ENCODE data around the gene KIF20A.
"Not testable (repeated sequence)": the region's sequence is repeated elsewhere in the genome, so short reads cannot be mapped to it uniquely, and the experiment has no call there.

The KIF20A gene

GRCh38 chr5:138188626-138189025 is 9.7 kb downstream of the KIF20A start:
- no peak for DNase-seq

- no peak for DNase-seq
Measured at GRCh38 chr5:138192826-138193225, 13.9 kb downstream of the KIF20A start.

DNA sequence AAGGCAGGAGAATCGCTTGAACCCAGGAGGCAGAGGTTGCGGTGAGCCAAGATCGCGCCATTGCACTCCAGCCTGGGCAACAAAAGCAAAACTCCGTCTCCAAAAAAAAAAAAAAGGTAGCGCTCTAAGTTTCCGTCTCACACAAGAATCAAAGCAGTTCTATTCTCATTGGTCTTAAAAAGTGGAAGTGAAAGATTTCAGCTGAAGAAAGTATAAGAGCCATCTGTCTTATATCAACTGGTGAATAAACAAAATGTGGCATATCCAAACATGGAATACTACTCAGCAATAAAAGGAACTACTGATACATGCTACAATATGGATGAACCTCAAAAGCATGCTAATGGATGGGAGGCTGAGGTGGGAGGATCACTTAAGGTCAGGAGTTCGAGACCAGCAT is 14.9 kb downstream of the KIF20A start:
- not testable (repeated sequence) for DNase-seq

DNA sequence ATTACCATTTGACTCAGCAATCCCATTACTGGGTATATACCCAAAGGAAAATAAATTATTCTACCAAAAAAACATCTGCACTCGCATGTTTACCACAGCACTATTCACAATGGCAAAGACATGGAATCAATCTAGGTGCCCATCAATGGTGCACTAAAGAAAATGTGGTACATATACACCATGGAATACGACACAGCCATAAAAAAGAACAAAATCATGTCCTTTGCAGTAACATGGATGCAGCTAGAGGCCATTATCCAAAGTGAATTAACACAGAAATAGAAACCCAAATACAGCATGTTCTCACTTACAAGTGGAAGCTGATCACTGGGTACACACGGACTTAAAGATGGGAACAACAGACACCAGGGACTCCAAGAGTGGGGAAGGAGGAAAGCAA is 32.1 kb downstream of the KIF20A start:
- DNase-seq = no peak

DNA sequence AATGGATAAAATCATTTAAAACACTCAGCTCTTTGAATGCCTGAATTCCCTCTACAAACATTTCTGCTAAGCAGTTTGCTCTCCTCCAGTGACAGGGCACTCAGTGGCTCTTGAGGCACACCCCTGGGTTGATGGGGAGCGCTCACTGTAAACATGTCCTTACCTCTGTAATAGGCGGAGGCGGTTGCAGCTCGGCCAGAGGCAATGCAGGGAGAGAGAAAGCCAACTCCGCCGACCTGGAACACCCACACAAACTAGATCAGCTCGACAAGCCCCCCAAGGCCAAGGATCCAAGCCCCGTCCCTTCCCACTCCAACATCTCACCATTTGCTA is 33.9 kb downstream of the KIF20A start:
- no peak for DNase-seq

DNA sequence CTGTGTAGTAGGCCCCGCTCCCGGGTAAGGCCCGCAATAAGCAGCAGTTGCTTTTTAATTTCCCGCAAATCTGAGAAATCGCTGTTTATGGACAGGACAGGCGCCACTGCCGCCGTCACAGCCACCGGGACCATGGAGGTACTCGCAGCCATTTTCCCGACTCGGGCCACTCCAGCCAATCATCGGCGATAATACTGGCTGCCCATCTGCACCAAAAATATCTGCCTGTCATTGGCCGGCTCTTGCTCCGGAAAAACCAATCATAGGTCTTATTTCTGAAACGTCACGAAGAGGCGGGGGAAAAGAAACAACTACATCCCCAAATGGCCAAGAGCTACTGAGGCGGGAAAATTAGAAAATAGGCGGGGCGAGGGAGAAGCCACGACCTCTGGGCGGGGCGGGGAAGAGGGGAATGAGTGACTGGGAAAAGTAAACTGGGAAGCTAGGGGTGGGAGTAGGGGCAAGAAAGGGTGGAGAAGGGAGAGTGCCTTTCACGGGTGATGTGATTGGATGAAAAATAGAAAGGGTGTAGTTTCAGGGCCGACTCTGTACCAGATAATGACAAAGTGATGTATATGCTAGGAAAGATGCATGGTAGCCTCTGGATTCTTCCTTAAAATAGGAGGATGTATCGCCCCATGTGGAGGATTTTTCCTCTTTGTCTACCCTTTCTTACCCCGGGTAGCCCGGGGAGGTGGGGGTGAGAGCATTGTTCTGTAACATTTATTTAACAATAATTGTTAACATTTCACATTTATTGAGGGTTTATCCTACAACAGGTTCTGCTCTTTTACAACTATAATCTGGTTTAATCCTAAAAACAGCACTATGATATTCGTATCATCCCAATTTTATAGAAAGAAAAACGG is 34.5 kb downstream of the KIF20A start, which contains the start of gene CDC23:
TSS of gene CDC23 (minus strand) at position 163 of the 869 bp plus-strand sequence. CDS start at position 152, 11 bp downstream.
- DNase-seq = peak; percentile 92

DNA sequence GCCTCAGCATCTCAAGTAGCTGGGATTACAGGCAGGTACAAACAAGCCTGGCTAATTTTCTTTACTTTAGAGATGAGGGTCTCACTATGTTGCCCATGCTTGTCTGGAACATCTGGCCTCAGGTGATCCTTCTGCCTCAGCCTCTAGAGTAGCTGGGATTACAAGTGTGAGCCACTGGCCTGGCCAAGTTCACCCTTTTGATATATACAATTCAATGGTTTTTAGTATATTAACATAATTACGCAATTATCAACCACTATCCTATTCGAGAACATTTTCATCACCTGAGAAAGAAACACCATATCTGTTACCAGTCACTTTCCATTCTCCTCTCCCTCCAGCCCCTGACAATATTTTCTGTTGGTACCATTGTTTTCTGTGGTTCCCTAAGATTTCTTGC is 37.9 kb downstream of the KIF20A start:
- DNase-seq = no peak

DNA sequence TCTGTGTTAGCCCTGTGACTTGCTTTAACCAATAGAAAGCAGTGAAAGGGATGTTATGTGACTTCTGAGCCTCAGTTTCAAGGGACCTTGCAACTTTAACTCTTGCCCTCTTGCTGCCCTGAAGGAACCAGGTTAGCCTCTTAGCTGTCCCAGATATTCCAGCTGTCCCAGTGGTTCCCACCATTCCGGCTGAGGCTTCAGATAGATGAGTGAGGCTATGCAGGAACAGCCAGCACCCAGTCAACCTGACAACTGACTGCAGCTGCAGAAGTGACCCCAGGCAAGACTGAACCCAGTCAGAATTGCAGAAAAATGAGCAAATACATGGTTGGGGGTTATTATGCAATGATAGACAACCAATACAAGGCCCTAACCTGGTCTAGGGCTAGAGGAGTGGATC is 44.6 kb downstream of the KIF20A start:
- no peak for DNase-seq

DNA sequence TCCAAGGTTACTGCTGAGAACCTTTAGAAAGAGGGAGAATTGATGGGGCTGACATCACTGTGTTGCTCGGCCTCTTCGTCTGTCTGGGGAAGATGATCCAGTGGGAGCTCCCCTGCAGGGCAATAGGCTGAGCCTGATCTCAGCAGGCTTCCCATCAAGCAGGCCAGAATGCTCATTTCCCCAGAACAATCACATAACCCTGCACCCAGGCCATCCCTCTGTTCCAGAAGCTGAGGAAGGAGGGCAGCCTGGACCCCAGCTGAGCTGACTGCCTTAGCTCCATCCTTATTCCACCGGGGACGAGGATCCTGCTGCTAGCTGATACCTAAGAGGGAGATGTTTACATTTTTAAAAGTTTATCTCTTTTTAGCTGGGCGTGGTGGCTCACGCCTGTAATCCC is 45.8 kb downstream of the KIF20A start:
- DNase-seq = no peak

DNA sequence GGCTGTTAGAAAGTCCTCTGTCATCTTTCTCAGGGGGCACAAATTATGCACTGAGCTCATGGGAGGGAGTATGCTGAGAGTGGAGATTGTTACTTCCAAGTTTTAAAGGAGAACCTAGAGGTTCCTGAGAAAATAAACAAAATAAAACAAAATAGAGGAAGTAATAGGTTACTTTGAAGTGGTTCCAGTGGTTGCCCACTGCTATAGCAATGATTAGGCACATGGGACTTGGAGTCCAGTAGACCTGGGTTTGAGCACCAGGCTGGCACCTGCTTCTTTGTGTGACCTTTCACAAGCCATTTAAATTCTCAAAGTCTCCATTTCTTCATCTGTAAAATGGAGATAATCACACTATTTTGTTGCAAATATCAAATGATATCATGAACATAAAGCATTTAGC is 48.0 kb downstream of the KIF20A start:
- no peak for DNase-seq

GRCh38 chr5:138229387-138229786 is 50.5 kb downstream of the KIF20A start:
- no peak for DNase-seq

GRCh38 chr5:138230261-138230660 is 51.3 kb downstream of the KIF20A start:
- DNase-seq = no peak

DNA sequence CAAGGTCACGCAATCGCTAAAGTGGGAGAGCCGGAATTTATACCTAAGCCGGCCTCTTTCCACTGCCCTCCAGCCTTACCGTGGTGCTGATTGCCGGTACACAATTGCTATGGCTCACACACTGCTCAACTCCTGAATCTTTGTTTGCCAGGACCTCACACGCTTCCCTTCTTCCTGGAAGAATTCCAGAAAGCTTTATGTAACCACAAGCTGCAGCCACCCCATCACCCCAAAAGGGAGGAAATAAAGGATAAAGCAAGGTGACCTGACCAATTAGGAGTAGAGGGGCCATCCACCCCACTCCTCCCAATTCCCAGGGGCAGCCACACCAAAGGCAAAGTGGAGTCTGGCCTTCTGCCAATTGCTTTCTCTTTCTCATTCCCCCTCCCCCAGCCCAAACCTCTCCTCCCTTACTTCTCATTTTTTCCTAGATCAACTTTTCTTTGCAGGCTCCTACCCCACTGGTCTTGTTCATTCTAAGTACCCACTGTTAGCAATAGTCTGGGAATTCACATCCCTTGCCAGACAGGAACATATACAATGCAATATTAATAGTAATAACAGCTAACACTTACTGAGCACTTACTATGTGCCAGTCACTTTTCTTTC is 52.2 kb downstream of the KIF20A start:
- DNase-seq = no peak

GRCh38 chr5:138233280-138233679 is 54.4 kb downstream of the KIF20A start:
- no peak for DNase-seq

DNA sequence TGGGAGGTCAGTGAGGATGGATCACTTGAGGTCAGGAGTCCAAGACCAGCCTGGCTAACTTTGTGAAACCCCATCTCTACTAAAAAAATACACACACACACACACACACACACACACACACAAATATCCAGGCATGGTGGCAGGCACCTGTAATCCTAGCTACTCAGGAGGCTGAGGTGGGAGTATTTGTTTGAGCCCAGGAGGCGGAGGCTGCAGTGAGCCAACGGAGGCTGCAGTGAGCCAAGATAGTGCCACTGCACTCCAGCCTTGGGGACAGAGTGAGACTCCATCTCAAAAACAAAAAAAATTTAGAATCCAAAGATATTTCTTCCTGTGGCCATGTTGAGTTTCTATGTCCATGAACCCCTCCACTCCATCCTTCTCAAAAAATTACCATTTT is 55.7 kb downstream of the KIF20A start:
- no peak for DNase-seq

Data from DMS79 (cell line).